ENCODE results near the gene CYP3A4.
"Not testable (repeated sequence)": the region's sequence is repeated elsewhere in the genome, so short reads cannot be mapped to it uniquely, and the experiment has no call there.

Gene CYP3A4

DNA sequence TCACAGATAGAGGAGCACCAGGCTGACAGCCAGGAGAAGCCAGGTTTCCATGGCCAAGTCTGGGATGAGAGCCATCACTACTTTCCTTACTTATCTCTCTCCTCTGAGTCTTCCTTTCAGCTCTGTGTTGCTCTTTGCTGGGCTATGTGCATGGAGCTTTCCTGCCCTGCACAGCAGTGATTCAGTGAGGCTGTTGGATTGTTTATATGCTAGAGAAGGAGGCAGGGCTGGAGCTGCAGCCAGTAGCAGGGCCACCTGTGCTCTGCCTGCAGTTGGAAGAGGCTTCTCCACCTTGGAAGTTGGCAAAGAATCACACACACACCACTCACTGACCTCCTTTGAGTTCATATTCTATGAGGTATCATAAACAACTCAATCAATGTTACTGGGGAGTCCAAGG is at the start of gene CYP3A4:
Gene CYP3A4 (minus strand): TSS at position 178 of the 400 bp plus-strand sequence. CDS start 103 bp downstream, at position 75.
- DNase-seq: no peak

DNA sequence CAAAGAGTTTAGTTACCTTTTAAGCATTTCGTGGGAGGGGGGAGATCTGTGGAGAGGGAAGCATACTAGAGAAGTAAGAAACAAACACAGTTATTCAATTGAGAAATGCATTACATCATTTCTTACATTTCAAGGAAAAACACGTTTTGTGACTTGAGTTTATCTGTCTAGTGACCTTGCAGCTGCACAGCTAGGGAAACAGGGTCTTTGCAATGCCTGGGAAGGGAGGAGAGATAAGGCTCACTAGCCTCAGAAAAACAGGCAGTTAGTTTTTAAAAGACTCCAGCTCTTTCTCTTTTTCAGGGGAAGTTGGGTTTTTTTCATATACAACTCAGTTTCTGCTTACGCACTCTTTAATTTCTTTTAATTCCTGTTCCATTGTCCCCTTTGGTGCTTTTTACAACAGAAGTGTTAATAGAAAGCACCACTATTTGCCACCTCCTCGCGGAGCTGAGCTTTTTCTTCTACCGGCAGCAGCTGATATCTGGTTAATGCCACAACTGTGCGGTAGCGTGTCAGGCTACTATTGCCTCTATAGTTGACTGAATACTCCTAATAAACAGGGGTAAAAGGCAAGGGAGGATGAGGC is 49.4 kb upstream of the CYP3A4 start:
- DNase-seq: no peak

DNA sequence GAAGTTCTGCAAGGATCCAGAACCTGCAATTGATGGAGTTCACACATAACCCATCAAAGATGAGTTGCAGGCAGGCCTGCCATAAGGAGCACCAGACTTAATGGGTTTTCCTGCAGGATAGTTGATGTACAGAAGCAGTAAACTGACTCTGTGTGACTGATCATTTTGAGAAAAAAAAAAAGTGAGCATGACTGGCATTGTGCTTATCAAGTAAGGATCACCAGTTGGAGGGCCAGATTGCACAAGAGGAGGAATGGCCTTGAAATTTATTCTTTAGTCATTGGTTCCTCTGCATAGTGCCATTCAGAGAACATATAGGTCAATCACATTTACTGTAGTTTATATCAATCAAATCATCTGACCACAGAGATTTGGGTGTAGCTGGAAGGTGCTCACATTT is 47.6 kb upstream of the CYP3A4 start:
- DNase-seq: no peak

DNA sequence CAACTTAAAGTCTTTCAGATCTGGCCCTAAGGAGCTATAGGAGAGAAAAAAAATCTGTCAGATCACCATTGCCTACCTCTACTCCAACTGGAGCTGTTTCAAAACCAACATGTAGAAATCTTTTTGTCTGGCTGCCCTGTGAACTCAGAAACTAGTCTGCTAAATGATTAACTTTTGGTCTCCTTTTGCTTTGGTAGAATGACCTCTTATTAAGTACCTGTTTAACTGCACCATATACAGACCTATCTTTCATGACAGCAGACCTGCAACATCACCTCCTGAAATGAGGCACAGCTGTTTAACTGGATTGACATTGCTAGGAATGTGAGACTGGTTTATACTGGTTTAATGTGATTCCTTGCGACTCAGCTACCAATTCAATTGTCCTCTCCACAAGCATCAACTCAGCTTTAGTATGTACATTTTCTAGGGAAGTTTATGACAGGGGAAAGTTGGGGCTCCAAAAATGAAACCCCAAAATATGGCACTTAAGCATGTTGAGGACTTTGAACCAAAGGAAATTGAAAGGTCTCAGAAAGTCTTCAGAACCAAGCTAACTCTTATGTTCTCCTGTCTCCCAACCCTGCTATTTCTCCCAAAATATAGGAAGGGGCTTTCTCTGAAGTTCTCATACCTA is 45.7 kb upstream of the CYP3A4 start:
- no peak for DNase-seq

DNA sequence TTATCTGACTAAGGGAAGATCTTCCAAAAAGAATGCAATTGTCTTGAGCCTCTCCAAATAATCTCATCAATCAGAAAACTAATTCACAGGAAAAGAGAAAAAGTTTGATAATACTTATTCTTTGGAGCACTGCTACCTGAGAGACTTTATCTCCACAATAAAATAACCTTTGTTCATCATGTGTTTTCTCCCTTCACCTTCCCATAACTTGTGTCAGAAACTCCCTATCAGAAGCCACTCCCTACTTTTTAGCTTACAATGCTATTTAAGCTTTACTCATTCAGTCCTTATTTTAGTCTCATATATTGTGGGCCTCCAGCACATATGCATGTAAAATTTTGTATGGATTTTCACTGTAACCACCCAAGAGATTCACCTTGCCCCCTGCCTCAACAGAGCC is 44.8 kb upstream of the CYP3A4 start:
- no peak for DNase-seq

DNA sequence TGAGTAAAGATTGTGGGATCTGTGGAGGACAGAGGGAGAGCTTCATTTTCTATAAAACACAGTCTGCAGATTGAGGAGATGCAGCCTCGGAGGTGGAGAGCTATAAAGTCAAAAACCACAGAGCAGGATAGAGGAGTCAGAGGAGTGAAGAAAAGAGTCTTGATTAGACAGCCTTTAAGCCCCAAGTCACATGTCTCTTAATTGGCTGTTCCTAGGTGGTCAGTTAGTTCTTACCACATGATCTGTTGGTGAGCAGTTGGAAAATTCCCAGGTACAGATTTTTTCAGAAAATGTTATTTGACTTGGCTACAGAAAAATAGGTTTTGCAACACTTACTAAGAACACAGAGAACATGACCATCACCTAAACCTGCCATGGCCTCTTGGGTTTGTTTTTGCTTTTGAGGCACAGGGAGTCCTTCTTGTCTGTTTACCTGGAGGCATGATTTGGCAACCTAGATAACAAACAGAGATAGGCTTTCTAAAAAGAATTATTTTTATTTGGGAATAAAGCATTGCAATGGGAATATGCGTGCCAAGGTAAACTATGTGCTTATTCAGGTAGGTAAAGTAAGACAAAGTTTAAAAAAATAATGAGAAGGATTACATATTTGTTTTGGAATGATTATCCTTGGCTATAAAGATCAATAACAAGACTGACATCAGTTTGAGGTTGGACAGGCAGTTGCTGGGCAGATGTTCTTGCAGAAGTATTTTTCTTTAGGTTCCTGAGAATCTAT is 43.2 kb upstream of the CYP3A4 start:
- DNase-seq: no peak

DNA sequence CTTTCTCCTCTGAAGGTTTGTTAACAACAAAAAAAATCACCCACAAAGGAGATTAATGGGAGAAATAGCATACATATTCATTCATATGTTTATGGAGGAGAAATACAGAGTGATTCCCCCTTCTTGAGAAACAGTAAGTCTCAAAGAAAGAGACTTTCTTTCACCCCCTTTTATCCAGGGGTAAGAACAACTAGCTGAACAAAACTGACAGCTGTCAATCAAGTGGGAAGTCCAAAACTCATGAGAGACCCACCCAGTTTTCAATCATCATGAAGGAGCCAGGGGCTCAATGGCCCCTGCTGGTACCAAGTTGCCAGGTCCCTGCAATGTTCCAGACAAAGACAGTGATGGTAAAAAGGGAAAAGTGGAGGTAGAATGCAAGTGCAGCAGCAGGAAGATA is 41.9 kb upstream of the CYP3A4 start:
- no peak for DNase-seq

DNA sequence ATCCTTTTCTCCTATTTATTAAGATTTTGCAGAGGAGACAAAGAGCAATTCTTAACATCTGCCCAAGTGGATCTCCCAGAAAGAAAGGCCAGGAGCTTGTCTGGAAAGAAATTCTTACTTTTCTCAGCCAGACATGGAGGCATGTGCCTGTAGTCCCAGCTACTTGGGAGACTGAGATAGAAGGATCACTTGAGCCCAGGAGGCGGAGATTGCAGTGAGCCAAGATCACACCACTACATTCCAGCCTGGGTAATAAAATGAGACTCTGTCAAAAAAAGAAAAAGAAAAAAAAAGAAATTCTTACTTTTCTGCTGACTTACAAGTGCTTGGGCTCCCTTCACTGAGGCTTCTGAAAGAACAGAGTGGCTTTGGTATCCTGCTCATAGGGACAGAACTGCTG is 41.5 kb upstream of the CYP3A4 start:
- DNase-seq: no peak

DNA sequence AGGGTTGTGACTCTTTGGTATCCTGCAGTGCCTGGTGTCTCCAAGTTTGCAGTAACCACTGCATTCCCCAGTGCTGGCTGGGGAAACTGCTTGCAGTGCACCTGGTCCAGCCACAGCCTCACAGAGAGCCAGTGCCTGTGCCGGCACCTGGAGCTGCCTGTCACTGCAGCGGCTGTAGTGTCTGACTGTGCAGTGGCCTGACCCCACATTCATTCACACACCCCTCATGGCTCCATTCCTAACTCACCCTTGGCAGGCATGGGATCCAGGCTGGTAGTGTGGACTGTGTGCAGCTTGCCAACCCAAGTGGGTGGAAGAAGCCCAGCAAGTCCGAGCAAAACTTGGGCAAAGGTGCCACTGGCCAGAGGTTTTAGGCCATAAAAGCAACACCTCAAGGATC is 40.1 kb upstream of the CYP3A4 start:
- DNase-seq: no peak

DNA sequence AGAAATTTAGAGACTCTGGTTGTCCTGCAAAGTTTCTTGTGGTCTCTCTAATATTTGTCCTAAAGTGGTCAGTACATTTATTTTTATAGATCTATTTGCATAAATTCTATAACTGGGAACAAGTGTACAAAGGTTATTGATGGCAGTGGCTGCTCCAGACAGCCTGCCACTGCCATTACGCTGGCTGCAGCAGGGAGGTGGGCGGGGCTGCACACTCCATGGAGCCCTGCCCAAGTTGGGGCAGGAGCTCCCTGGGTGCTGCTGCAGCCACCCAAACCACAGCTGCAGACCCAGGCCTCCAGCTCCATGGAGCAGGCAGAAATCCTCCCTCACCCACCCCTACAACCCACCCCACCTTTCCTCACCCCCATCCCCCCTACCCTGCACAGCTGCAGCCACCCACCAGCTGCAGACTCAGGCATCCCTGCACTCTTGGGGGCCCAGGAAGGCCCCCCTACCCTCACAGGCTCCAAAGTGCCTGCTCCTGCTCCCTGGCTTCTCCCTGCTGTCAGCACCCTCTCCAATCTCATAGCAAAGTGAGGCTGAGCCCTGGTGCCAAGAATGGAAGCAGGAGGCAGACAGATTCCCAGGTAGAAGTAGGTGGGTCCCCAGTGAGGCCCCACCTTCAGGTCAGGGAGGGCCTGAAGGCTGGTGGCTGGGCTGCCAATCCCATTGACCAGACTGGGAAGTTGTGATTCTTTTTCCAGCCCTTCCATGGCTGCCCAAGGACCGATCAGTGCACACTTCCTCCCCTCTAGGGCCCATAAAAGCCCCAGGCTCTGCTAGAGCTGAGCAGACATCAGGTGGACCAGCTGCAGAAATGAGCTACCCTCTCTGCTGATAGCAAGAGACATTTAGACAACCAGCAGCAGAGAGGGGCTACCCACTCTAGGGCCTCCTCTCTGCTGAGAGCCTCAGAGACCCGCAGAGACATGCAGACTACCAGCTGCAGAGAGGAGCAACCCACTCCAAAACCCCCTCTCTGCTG is 39.0 kb upstream of the CYP3A4 start:
- no peak for DNase-seq

DNA sequence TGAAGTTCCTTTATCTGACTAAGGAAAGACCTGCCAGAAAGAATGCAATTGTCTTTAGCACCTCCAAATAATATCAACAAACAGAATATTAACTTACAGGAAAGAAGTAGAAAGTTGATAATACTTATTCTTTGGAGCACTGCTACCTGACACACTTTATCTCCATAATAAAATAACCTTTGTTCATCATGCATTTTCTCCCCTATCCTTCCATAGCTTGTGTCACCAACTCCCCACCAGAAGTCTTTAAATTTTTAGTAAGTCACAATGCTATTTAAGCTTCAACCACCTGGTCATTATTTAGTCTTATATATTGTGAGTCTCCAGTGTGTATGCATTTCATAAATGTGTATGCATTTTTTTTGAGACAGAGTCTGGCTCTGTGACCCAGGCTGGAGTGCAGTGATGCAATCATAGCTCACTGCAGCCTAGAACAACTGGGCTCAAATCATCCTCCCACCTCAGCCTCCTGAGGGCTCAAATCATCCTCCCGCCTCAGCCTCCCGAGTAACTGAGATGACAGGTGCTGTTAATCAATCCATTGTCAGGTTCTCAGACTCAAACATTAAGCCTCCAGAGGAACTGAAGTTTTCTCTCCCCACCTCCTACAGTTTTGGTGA is 36.5 kb upstream of the CYP3A4 start:
- DNase-seq: no peak

DNA sequence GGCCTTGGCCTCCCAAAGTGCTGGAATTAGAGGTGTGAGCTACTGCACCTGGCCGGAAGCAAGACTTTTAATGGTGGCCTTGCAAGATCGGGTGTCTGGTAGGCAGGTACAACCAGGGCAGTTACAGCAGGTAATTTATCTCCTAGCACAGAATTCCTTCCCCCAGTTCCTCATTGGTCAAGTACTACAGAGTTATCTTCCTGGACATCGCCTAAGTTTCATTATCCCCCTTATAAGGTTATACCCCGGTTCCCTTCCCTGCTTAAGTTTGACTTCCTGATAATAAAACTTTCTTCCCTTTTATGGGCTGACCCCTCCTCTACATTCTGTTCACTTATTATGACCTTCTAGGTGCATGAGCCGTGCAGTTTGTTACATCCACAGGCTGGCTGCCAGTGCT is 24.8 kb upstream of the CYP3A4 start:
- DNase-seq: no peak

DNA sequence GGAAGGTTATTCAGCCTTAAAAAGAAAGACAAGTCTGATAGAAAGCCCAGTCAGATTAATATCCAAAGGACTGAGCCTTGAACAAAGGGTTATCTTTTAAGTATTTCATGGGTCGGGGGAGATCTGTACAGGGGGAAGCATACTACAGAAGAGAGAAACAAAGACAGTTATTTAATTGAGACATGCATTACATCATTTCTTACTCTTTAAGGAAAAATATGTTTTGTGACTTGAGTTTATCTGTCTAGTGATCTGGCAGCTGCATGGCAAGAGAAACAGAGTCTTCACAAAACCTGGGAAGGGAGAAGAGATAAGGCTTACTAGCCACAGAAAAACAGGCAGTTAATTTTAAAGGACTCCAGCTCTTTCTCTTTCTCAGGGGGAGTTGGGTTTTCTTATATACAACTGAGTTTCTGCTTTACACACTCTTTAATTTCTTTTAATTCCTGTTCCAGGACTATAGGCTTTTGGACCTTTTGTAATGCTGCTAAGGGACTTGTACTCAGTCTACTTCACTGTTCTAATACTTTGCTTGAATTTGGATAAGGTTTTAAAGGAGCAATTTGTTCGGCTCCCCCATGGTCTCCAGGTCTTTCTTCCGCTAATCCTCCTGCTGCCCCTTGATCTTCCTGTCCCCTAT is 23.0 kb upstream of the CYP3A4 start:
- DNase-seq: no peak

DNA sequence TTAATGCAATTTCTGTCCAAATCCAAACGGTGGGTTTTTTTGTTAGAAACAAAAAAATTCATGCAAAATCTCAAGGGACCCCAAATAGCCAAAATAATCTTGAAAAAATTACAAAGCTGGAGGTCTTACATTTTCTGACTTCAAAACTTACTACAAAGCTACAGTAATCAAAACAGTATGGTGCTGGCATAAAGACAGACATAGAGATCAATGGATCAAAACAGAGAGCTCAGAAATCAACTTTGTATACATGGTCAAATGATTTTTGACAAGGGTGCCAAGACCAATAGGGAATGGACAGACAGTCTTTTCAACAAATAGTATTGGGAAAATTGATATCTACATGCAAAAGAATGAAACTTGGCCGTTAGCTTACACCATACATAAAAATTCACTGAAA is 21.7 kb upstream of the CYP3A4 start:
- no peak for DNase-seq

DNA sequence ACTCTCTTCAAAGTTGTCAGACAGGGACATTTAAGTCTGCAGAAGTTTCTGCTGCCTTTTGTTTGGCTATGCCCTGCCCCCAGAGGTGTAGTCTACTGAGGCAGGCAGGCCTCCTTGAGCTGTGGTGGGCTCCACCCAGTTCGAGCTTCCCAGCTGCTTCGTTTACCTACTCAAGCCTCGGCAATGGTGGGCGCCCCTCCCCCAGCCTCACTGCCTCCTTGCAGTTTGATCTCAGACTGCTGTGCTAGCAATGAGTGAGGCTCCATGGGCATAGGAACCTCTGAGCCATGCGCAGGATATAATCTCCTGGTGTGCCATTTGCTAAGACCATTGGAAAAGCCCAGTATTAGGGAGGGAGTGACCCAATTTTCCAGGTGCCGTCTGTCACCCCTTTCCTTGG is 19.1 kb upstream of the CYP3A4 start:
- DNase-seq: not testable (repeated sequence)

DNA sequence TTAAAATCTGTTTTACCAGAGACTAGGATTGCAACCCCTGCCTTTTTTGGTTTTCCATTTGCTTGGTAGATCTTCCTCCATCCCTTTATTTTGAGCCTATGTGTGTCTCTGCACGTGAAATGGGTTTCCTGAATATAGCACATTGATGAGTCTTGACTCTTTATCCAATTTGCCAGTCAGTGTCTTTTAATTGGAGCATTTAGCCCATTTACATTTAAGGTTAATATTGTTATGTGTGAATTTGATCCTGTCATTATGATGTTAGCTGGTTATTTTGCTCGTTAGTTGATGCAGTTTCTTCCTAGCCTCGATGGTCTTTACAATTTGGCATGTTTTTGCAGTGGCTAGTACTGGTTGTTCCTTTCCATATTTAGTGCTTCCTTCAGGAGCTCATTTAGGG is 17.4 kb upstream of the CYP3A4 start:
- not testable (repeated sequence) for DNase-seq

DNA sequence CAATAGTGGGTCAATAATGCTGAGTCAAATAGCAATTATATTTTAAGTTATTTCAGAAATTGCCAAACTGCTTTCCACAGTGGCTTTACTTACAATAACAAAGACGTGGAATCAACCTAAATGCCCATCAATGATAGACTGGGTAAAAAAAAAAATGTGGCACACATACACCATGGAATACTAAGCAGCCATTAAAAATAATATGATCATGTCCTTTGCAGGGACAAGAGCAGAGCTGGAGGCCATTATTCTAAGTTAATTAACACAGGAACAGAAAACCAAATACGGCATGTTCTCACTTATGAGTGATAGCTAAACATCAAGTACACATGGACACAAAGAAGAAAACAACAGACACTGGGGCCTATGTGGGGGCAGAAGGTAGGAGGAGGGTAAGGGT is 15.0 kb upstream of the CYP3A4 start:
- no peak for DNase-seq

DNA sequence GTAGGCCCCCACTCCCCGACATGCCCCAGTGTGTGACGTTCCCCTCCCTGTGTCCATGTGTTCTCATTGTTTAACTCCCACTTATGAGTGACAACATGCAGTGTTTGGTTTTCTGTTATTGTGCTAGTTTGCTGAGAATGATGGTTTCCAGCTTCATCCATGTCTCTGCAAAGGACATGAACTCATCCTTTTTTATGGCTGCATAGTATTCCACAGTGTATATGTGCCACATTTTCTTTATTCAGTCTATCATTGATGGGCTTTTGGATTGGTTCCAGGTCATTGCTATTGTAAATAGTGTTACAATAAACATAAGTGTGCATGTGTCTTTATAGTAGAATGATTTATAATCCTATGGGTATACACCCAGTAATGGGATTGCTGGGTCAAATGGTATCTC is 11.9 kb upstream of the CYP3A4 start:
- DNase-seq: not testable (repeated sequence)

DNA sequence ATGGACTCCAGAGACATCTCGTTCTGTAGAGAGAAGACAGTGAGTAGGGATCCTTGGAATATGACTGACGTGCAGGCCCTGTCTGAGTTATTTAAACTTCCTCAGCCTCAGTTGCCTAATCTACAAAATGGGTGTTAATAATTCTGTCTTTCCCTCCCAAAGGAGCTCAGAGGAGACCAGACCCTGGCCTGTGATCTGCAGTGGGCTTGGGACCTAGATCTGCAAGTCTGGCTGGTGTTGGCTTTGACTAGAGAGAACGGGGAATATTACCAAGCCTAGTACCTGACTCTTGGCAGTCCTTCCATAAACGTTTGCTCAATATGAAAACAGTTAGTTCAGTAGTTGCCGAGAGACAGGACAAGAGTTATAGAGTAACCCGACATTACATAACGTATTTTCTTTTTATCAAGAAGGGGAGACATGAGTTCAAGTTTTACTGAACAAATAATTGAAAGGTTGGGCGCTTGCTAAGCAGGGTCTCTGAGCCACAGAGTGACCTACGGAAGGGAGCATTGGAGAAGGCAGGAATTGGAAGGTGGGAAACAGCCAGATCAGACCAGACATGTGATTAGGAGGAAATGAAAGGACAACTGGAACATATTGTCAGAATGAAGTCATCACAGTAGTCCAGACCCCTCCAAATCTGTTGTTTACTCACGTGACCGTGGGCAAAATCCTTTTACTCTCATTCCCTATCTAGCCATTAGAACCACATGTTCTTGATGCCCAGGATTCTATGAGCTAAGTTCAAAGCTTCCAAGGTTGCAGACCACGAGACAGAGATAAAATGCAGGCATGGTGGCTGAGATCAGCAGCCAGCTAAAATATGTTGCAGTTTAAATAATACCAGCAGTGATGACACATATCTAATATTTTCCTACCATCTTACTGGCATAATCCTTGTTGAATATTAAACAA is 10.9 kb upstream of the CYP3A4 start:
- DNase-seq: no peak

DNA sequence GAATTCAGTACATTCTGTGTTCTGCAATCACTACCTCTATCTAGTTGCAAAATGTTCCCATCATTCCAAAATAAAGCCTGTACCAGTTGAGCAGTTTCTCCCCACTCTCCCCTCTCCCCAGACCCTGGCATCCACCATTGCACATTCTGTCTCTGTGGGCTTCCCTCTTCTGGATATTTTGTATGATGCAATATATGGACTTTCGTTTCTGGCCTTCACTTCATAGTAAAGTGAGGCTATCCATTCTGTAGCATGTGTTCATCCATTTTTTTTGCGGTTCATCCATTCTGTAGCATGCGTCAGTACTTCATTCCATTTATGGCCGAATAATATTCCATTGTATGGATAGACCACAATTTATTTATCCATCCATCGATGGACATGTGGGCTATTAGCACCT is 9.5 kb upstream of the CYP3A4 start:
- DNase-seq: no peak

DNA sequence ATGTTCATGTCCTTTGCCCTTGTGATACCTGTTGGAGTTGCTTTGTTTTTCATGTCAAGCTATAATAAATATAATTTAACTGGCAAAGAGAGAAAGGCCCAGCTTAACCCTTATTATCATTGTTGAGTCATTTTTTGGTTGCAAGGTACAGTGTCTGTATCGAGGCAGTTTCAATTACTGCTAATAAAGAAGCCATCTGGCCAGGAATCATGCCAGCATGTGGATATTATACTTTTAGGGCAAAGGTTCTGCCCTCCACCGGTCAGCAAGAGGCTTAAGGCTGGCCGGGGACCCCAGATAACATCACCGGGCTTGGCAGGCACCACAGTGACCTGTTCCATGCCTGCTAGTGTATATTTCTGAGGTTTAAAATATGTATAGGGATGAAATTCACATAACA is 9.0 kb upstream of the CYP3A4 start:
- no peak for DNase-seq

Measured in SIG-M5 (cell line).